Measurements from ENCODE around the gene GAL3ST1.
"Not testable (repeated sequence)": the region's sequence is repeated elsewhere in the genome, so short reads cannot be mapped to it uniquely, and the experiment has no call there.

GAL3ST1 gene

DNA sequence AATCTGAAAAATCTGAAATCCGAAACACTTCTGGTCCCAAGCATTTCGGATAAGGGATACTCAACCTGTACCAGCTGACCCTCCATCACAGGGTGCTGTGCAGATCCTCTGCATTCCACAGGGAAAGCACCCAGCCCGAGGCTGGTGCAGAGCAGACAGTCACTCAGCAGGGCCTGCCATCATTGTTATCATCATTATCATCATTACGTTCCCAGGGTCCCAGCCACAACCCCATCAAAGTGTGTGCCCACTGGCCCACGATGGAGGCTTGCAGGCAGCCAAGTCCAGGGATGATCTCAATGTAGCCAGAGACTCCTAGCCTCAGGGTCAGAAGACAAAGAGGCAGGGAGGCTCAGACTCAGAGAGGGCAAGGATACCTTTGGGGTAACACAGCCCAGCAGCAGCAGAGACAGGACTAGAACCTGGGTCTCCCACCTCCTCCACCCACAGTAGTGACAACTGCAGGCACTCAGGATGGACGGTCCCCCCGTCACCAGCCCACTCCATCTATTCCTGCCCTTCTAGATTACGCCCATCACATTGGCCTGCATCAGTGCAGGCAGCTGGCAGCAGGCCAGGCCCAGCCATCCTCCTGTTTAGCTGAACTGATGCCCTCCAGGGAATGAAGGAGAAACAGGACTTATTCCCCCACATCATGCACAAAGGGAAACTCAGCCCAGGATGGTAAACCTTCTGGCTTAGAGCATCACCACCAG, 10.3 kb downstream of the GAL3ST1 start:
- DNase-seq, result no peak

DNA sequence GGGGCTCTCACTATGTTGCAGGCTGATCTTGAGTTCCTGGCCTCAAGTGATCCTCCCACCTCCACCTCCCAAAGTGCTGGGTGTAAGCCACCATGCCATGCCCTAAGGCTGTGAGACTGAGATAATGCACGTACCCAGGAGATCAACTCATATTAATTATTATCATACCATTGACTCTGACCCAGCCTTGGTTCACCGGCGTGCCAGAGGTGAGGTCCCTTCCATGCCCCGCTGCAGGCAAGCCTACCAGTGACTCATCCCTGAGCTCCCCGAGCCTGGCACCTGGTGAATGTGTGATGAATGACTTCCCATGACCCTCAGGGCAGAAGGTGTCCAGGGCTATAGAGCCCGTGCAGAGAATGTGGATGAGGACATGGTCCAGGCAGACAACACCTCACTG, 12.1 kb downstream of the GAL3ST1 start:
- no peak for DNase-seq

DNA sequence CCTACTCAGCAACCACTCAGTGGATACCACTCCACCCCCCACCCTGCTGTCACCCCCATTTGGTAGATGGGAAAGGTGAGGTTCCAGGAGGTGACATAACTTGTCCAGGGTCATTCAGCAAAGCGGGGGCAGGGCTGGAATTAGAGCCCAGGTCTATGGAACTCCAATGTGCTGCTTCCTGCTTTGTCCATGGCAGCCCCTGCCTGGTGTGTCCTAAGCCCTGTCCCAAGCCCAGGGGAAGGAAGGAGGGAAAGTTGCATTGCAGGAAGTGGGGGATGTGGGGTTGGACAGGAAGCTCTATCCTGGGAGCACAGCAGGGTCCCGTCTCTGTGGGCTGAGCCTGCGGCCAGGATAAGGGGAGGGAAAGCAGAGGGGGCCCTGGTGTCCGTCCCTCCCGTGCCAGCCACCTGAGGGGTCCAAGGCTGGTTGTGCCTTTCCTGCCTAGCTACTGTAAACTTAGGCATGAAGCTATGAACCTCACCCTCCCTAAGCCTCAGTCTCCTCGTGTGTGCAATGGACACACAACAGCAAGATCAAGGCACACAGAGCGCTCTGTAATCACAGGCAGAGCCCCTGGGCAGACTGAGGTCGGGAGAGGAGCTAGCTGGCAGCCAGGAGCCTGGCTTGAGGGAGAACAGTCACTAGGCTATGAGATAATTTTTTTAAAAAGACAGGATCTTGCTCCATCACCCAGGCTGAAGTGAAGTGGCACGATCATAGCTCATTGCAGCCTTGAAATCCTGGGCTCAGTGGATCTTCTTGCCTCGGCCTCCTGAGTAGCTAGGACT, 12.9 kb downstream of the GAL3ST1 start:
- no peak for DNase-seq

GRCh38 chr22:30560643-30561202, 13.7 kb downstream of the GAL3ST1 start:
- not testable (repeated sequence) for DNase-seq

DNA sequence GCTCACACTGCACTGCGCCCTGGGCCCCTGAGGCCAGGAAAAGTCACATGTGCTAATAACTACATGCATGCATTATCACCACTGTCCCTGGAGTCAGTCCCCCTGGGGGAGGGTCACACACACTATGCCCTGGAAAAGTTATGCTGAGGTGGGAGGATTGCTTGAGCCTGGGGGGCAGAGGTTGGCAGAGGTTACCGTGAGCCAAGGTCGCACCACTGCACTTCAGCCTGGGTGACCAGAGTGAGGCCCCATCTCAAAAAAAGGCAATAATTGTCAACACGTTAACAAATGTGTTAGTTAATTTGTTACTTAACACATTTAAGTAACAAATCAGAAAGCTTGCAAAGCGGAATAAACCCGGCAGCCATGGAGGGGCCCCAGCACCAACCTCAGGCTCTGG, 14.6 kb downstream of the GAL3ST1 start:
- DNase-seq, result no peak

DNA sequence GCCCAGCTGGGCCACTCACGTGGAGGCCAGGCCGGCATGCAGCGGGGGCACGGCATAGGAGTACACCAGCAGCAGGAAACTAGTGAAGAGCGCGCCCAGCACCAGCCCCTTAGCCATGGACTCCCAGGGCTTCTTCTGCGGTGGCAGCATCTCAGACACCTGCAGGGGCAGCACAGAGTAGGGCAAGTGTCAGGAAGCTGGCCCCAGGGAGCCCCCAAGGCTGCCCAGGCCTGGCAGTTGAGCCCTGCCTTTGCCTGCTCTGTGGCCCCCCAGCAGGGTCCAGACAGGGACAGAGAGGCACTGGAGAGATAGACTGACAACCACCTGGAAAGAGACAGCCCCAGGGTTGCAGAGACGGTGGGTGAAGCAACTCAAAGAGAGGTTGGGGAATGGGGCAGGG, 17.2 kb downstream of the GAL3ST1 start:
- DNase-seq, result no peak

DNA sequence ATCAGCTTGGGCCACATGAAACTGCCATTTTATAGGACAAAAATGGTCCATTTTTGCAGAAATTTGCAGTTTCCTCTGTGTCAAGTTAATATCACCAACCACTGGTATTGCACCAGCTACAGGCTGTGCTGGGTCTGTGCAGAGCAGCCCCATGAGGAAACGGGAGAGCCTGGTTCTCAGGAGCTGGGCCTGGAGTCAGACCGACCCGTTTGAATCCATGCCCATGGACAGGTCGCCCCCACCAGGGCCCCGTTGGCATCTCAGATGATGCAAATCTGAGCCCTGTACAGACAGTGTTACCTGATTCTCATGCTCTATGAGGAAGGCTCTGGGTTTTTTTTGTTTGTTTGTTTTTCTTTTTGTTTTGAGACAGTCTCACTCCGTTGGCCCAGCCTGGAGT, 18.1 kb downstream of the GAL3ST1 start:
- DNase-seq, result no peak

DNA sequence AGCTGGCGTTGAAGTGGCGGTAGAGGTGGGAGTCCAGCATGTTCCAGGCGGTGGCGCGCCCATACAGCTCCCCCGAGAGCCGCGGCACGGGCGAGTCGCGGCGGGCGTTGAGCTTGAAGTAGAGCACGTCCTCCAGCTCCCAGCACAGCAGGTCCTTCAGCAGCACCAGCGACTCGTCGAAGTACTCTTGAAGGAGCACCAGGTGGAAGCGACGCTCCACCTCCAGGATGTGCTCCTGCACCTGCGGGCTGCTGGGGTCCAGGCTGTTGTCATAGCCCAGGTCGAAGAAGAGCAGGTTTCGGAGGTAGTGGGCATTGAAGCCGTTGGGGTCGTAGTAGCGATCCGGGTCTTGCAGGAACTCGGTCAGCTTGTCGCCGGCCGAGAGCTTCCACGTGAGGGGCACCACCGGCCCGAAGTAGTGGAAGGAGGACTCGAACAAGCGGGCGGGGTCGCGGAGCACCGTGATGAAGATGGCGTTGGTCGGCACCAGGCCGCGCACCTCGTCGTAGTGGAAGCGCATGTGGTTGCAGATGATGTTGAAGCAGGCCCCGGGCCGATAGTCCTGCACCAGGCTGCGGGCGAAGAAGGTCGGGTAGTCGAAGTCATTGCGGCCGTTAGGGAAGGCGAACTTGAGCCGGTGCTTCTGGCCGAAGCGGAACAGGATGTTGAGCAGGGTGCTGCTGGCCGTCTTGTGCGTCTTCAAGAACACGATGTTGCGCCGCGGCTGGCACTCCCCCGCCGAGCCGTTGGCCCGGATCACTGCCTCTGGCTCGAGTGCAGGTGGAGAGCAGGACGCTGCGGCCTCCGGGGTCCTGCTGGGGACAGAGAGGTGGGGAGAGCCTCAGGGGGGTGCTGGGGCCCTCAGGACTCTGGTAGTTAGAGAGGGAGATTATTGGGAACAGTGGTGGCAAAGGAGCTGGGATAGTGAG, 18.9 kb downstream of the GAL3ST1 start:
- no peak for DNase-seq

- DNase-seq, result no peak
Measured at GRCh38 chr22:30553971-30554370, 20.5 kb downstream of the GAL3ST1 start.

DNA sequence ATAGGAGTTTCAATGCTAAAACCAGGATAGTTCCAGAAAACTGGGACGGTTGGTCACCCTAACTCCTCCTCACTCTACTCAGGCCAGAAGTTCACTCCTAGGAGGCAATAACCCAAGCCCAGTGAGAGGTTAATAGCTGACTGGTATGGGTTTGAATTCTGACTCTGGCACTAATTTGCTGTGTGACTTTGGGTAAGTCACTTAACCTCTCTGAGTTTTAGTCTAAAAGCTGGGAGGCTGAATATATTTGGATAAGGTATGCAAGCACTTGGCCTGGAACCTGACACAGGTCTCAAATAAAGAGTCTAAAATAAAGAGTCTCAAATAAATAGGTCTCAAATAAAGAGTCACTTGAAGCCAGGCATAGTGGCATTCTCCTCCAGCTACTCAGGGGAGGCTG, 21.7 kb downstream of the GAL3ST1 start:
- DNase-seq, result no peak

DNA sequence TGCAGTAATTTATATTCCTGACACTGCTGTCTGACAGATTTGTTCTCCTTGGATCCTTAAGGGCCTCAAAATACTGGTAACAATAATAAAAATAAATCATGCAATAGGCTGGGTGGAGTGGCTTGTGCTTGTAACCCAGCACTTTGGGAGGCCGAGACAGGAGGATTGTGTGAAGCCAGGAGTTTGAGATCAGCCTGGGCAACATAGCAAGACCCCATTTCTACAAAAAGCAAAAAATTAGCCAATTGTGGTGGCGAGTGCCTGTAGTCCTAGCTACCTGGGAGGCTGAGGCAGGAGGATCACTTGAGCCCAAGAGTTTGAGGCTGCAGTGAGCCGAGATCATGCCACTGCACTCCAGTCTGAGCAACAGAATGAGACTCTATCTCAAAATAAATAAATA, 22.7 kb downstream of the GAL3ST1 start:
- DNase-seq, result not testable (repeated sequence)

DNA sequence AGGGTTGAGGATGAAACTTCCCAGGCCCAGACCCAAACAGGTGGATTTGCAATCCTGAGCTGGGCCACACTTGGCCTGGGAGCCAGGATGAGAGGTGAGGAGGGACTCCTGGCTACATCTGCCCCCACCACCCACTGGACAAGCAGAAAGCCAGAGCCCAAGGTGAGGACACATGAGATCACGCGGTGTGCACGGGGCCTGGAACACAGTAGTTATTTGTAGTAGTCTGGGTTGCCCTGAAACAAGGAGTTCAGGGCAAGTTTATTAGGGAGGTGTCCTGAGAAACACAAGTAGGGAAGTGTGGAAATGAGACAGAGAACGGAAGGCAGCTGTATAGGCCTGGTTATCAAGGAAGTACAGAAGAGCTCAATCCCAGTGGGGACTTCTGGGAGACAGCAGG, 27.3 kb downstream of the GAL3ST1 start:
- no peak for DNase-seq

GRCh38 chr22:30546616-30547015, 27.8 kb downstream of the GAL3ST1 start, which contains the start of gene SEC14L6:
Gene SEC14L6 (minus strand): TSS chr22:30546741. CDS start chr22:30546682, 59 bp downstream.
- DNase-seq, result no peak

GRCh38 chr22:30542811-30543188, 31.7 kb downstream of the GAL3ST1 start:
- DNase-seq, result no peak

DNA sequence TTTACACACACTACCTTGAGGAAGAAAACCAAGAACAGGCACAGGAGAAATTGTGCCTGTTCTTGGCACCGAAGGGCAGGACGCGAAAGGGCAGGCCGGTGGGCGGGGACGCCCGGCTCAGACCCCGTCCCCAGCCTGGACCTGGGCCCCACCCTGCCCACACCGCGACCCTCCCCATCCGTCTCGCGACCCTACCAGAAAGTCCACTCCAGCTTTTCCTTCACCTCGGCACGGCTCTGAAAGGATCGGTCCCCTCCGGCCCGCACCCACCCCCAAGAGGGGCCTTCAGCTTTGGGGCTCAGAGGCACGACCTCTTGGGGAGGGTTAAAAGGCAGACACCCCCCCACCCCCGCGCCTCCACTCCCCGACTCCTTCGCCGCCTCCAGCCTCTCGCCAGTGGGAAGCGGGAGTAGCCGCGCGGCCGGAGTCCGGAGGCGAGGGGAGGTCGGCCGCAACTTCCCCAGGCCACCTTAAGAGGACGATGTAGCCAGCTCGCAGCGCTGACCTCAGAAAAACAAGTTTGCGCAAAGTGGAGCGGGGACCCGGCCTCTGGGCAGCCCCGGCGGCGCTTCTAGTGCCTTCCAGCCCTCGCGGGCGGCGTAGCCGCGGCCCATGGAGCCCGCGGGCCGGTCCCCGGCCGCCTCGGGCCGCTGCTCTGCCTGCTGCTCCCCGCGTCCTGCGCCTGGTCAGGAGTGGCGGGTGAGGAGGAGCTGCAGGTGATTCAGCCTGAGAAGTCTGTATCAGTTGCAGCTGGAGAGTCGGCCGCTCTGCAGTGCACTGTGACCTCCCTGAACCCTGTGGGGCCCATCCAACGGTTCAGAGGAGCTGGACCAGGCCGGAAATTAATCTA, 32.3 kb downstream of the GAL3ST1 start:
- no peak for DNase-seq

GRCh38 chr22:30541511-30541910, 33.0 kb downstream of the GAL3ST1 start:
- not testable (repeated sequence) for DNase-seq

GRCh38 chr22:30539368-30539767, 35.1 kb downstream of the GAL3ST1 start:
- no peak for DNase-seq

- no peak for DNase-seq
Measured at GRCh38 chr22:30538280-30538679, 36.2 kb downstream of the GAL3ST1 start.

GRCh38 chr22:30537083-30537731, 37.3 kb downstream of the GAL3ST1 start:
- DNase-seq, result no peak

GRCh38 chr22:30535182-30535581, 39.3 kb downstream of the GAL3ST1 start:
- DNase-seq, result no peak

Measured in effector CD4-positive, alpha-beta T cell (primary cell).